ENCODE measurements around the gene AUH. TPM values are rescaled to one million over a fixed set of nuclear protein-coding genes. Genes with fewer than 3 reads are reported as not detected.

AUH gene
- total and polyA plus RNA-seq, 9 of the 15 experiments (the other 6 are each of a cell fraction or from before 2014, with no cell fraction given) = 3.4 to 29.0 (median 10.1) TPM

- TF ChIP-seq SIRT6 (IDR thresholded peaks at IDR 0.05; ENCODE audit: low read depth, low read length) (no peak), TARDBP (IDR thresholded peaks at IDR 0.05) (no peak), STAT5B (CRISPR knock-in tag; IDR thresholded peaks at IDR 0.05) (no peak), MCM7 (IDR thresholded peaks at IDR 0.05) (no peak)
- TF ChIP-seq, protein P1, sequence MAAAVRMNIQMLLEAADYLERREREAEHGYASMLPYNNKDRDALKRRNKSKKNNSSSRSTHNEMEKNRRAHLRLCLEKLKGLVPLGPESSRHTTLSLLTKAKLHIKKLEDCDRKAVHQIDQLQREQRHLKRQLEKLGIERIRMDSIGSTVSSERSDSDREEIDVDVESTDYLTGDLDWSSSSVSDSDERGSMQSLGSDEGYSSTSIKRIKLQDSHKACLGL (CRISPR knock-in tag; IDR thresholded peaks at IDR 0.05; ENCODE audit: borderline replicate concordance, poor library complexity, severe bottlenecking) = no peak
Measured at GRCh38 chr9:91308191-91308590, 53.5 kb downstream of the AUH start (continued).

DNA sequence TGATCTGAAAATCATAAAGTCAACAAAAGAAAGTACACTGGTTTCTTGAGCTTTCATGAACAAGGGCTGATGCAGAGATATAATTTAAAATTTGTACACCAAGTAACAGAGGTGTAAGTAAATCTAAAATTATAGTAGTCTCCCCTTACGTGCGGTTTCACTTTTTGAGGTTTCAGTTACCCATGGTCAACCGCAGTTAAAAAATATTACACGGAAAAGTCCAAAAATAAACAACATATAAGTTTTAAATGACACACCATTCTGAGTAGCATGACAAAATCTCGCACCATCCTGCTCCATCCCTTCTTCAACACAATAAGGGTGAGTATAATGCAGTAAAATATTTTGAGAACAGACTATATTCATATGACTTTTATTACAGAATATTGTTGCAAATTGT lies 54.4 kb downstream of the AUH start:
- intact Hi-C loops (cut with micrococcal nuclease) = no loop called here
- BruUV-seq (replicated peaks) = no TSS peak
- Histone ChIP-seq H3K27me3 (ENCODE audit: control insufficient read depth in 2 of 2, insufficient read depth in 2 of 2, low read length in 2 of 2) (no peaks in the 10 kb centered on the region), H3K4me2 (ENCODE audit: insufficient read depth, low read length) (no peak overlapping the region), H3K9me1 (ENCODE audit: control insufficient read depth, insufficient read depth, low read length) (no peaks in the 10 kb centered on the region), H2AFZ (ENCODE audit: low read depth, low read length) (no peak overlapping the region), H3K9ac (ENCODE audit: insufficient read depth in 1 of 2, low read depth in 2 of 2, low read length in 2 of 2) (no peak overlapping the region), H4K20me1 (replicated peaks; ENCODE audit: control insufficient read depth, insufficient read depth, low read length) (no peaks in the 10 kb centered on the region), H3K36me3 (ENCODE audit: control insufficient read depth, insufficient read depth, low read length) (no peaks in the 10 kb centered on the region), H3K27ac (ENCODE audit: extremely low read depth, low read depth, low read length) (no peak overlapping the region), H3K4me3 (no peak overlapping the region), H3K4me1 (replicated peaks in 1 of 2; ENCODE audit: control insufficient read depth in 2 of 2, insufficient read depth in 2 of 2, low read length in 2 of 2) (no peaks in the 10 kb centered on the region), H3K9me3 (replicated peaks; ENCODE audit: control insufficient read depth, insufficient read depth, low read depth, low read length) (no peaks in the 10 kb centered on the region), H3K79me2 (ENCODE audit: control insufficient read depth, insufficient read depth, low read length) (no peaks in the 10 kb centered on the region; the same call in 2 of the 3 replicates)
- ATAC-seq (no peak), DNase-seq (ENCODE audit: extremely low read depth in 1 of 4, low spot score in 3 of 4) (no peak), FAIRE-seq (no peak)
- ChIA-PET POLR2A (no interaction called here), CTCF (ENCODE audit: low intra/inter-chr PET ratio) (no interaction called here)
- WGBS (ENCODE audit: insufficient coverage, low coverage, missing lambda C conversion rate) = 95% methylated on average over 4 of the region's 5 CpGs
- in situ Hi-C loops (cut with MboI) = no loop called here
- TF ChIP-seq NFIX (CRISPR knock-in tag; IDR thresholded peaks at IDR 0.05; ENCODE audit: low read depth) (no peak), ZKSCAN8 (CRISPR knock-in tag; IDR thresholded peaks at IDR 0.05) (no peak), ZNF197 (CRISPR knock-in tag; IDR thresholded peaks at IDR 0.05; ENCODE audit: low read depth) (no peak), ZNF175 (CRISPR knock-in tag; IDR thresholded peaks at IDR 0.05; ENCODE audit: low read depth) (no peak), GABPA (tag; conservative IDR thresholded peaks at IDR 0.05; ENCODE audit: low read depth) (no peak), U2AF1 (optimal IDR thresholded peaks at IDR 0.05; ENCODE audit: low read depth, low read length) (no peak)

All from K562 (cell line).